Activated CD4-positive, alpha-beta T cell treated with anti-CD3 and anti-CD28 coated beads, Interleukin-10, Interleukin-2, amounts not matched to agents 100 ng/mL and 50 ng/mL, durations not matched to agents 16 hours and 8 hours (primary cell): ENCODE results near the gene SLC6A13.
"Not testable (repeated sequence)": the region's sequence is repeated elsewhere in the genome, so short reads cannot be mapped to it uniquely, and the experiment has no call there.

Experiments
- DNase-seq: peaks from one replicate; pipeline ENCODE4 v3.0.0-alpha.2; 2020

The SLC6A13 gene

GRCh38 chr12:263574-263973, 938 bp upstream of the SLC6A13 start:
- no peak for DNase-seq

- no peak for DNase-seq
Observed at GRCh38 chr12:262113-262512, 523 bp downstream of the SLC6A13 start.

- no peak for DNase-seq
Observed at GRCh38 chr12:257521-258321, 4.9 kb downstream of the SLC6A13 start.

- no peak for DNase-seq
Observed at GRCh38 chr12:256958-257357, 5.7 kb downstream of the SLC6A13 start.

GRCh38 chr12:256225-256624, 6.4 kb downstream of the SLC6A13 start:
- DNase-seq: no peak

GRCh38 chr12:254912-255311, 7.7 kb downstream of the SLC6A13 start:
- DNase-seq: no peak

GRCh38 chr12:254039-254438, 8.6 kb downstream of the SLC6A13 start:
- DNase-seq: no peak

GRCh38 chr12:253116-253831, 9.4 kb downstream of the SLC6A13 start:
- no peak for DNase-seq

- no peak for DNase-seq
Observed at GRCh38 chr12:252636-253035, 10.0 kb downstream of the SLC6A13 start.

GRCh38 chr12:247271-247670, 15.4 kb downstream of the SLC6A13 start:
- no peak for DNase-seq

- DNase-seq: no peak
Observed at GRCh38 chr12:243381-243780, 19.3 kb downstream of the SLC6A13 start.

- no peak for DNase-seq
Observed at GRCh38 chr12:242496-242895, 20.1 kb downstream of the SLC6A13 start.

GRCh38 chr12:241266-241665, 21.4 kb downstream of the SLC6A13 start:
- DNase-seq: no peak

GRCh38 chr12:240566-240965, 22.1 kb downstream of the SLC6A13 start:
- DNase-seq: no peak

- no peak for DNase-seq
Observed at GRCh38 chr12:238736-239398, 23.8 kb downstream of the SLC6A13 start.

GRCh38 chr12:238116-238515, 24.5 kb downstream of the SLC6A13 start:
- DNase-seq: no peak

GRCh38 chr12:237026-237815, 25.4 kb downstream of the SLC6A13 start:
- no peak for DNase-seq

GRCh38 chr12:236445-236844, 26.2 kb downstream of the SLC6A13 start:
- no peak for DNase-seq

GRCh38 chr12:235967-236366, 26.7 kb downstream of the SLC6A13 start:
- DNase-seq: not testable (repeated sequence)

GRCh38 chr12:234891-235415, 27.7 kb downstream of the SLC6A13 start:
- DNase-seq: no peak

GRCh38 chr12:234019-234418, 28.6 kb downstream of the SLC6A13 start:
- no peak for DNase-seq

- DNase-seq: no peak
Observed at GRCh38 chr12:233615-233968, 29.0 kb downstream of the SLC6A13 start.
